NB4 (cell line): ENCODE data around the gene TEAD4.

Experiments
- DNase-seq: peaks from one replicate; pipeline ENCODE4 v3.0.0; 2010; ENCODE audit warnings: low read depth
- H3K4me3 ChIP-seq: one replicate; pipeline ENCODE4 v1.5.1; 2011; ENCODE audit warnings: mild to moderate bottlenecking, low read depth, low read length, moderate library complexity
- MYC ChIP-seq: IDR thresholded peaks from 2 replicates; pipeline ENCODE4 v1.6.1; 2011; ENCODE audit warnings: low read depth, low read length
- POLR2A ChIP-seq: IDR thresholded peaks from 2 replicates; pipeline ENCODE4 v1.6.1; 2011; ENCODE audit warnings: mild to moderate bottlenecking; ENCODE audit not compliant: insufficient read length; ENCODE audit errors: extremely low read depth
- TF ChIP-seq, protein P1 (sequence below): IDR thresholded peaks from 2 replicates; pipeline ENCODE4 v1.6.1; 2011; ENCODE audit warnings: low read depth, low read length
- TF ChIP-seq, protein P2 (sequence below): IDR thresholded peaks from one replicate; pipeline ENCODE4 v1.5.1; 2012; ENCODE audit warnings: low read depth, low read length

The TEAD4 gene

DNA sequence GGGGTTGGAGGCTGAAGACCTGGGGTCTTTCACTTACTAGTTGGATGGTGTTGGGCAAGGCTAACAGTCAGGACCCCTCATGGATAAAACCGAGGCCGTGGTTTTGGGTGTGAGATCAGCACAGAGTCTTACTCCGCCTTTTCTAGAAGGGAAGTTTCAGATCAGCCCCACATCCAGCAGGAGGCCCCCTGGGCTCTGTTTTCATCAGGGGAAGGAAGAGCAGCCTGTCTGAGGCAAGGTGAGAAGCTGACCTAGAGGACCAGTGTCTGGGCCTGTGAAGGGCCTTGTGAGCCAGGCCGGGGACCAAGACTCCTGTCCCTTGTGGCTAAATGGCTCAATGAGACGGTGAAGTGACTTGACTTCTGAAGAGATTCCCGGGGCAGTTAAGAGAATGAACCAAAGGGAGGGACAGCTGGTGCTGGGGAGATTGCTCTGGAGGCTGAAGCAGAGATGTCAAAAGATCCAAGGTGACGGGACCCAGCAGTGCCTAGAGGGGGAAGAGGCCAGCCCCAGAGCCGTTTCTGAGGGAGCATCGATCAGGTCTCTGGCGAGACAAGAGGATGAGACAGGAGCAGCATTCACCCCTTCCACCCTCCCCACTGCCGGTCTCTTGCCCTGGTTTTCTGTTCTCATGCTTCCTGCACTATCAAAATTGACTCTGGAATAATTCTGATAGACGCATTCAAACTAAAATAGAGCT, 77.9 kb downstream of the TEAD4 start:
- DNase-seq, result no peak
- TF ChIP-seq, protein P1, sequence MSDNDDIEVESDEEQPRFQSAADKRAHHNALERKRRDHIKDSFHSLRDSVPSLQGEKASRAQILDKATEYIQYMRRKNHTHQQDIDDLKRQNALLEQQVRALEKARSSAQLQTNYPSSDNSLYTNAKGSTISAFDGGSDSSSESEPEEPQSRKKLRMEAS, result no peak
- TF ChIP-seq POLR2A (no peak), MYC (no peak)
- TF ChIP-seq, protein P2, sequence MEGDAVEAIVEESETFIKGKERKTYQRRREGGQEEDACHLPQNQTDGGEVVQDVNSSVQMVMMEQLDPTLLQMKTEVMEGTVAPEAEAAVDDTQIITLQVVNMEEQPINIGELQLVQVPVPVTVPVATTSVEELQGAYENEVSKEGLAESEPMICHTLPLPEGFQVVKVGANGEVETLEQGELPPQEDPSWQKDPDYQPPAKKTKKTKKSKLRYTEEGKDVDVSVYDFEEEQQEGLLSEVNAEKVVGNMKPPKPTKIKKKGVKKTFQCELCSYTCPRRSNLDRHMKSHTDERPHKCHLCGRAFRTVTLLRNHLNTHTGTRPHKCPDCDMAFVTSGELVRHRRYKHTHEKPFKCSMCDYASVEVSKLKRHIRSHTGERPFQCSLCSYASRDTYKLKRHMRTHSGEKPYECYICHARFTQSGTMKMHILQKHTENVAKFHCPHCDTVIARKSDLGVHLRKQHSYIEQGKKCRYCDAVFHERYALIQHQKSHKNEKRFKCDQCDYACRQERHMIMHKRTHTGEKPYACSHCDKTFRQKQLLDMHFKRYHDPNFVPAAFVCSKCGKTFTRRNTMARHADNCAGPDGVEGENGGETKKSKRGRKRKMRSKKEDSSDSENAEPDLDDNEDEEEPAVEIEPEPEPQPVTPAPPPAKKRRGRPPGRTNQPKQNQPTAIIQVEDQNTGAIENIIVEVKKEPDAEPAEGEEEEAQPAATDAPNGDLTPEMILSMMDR, result no peak
- H3K4me3 ChIP-seq, result no peak overlapping the region

DNA sequence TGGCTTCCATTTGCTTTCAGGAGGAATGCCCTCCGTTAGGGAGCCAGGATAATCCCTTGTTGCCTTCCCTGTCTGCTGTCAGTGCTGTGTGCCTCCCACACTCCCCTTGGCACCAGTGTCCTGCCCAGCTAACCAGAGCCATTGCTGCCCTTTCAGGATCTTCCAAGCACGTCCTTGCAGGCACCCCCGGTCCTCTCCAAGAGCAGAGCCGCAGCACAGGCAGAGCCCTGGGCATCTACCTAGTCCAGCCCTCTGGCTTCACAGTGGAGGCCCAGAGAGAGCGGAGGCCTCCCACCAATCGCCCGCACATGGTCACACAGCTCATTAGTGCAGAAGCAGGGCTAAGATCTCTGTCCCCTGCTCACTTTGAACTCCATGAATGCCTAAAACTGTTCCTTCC, 79.0 kb downstream of the TEAD4 start:
- no peak overlapping the region for H3K4me3 ChIP-seq
- TF ChIP-seq POLR2A, result no peak
- TF ChIP-seq, protein P1, result no peak
- TF ChIP-seq, protein P2, result no peak
- no peak for DNase-seq

DNA sequence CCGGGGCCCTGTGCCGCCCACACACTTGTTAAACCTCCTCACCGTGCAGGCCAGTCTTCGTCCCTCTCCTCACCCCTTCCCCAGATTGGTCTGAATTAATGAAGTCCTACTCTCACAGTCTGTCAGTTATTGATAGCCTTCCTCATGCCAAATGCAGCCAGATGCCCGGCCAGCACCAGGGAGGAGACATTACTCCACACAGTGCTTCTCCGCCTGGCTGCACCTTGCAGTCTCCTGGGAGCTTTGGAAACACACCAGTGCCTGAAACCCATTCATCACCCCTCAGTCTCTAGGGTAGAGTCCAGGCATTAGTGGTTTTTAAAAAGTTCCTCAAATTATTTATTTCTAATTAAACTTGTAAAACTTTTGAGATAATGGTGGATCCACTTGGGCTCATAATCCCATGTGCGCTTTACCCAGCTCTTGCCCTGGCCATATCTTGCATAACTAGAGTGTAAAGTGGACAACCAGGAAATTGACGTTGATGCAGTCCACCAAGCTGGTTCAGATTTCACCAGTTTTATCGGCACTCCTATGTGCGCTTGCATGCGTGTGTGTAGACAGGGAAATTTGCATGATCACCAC, 79.8 kb downstream of the TEAD4 start:
- no peak for DNase-seq
- TF ChIP-seq, protein P1, result no peak
- TF ChIP-seq MYC, result no peak
- no peak for TF ChIP-seq POLR2A
- TF ChIP-seq, protein P2, result no peak
- no peak overlapping the region for H3K4me3 ChIP-seq

DNA sequence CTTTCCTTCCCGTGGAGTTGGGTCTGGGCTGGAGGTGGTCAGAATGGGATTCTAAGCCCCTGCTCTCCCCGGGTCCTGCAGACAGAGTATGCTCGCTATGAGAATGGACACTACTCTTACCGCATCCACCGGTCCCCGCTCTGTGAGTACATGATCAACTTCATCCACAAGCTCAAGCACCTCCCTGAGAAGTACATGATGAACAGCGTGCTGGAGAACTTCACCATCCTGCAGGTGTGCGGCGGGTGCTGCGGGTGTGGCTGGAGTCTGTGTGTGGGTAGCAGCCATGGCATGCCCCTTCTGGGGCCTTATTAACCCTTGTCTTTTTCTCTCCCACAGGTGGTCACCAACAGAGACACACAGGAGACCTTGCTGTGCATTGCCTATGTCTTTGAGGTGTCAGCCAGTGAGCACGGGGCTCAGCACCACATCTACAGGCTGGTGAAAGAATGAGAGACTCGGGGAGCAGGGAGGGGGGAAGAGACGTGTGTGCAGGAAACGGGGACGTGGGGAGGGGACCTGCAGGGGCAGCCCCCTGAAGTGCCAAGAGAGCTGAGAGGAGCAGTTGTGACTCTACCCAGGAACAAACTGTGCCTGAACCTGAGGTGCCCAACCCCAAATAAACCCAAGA, 80.9 kb downstream of the TEAD4 start:
- TF ChIP-seq, protein P2, result no peak
- TF ChIP-seq MYC (no peak), POLR2A (no peak)
- TF ChIP-seq, protein P1, result no peak
- H3K4me3 ChIP-seq, result no peak overlapping the region
- DNase-seq, result no peak

DNA sequence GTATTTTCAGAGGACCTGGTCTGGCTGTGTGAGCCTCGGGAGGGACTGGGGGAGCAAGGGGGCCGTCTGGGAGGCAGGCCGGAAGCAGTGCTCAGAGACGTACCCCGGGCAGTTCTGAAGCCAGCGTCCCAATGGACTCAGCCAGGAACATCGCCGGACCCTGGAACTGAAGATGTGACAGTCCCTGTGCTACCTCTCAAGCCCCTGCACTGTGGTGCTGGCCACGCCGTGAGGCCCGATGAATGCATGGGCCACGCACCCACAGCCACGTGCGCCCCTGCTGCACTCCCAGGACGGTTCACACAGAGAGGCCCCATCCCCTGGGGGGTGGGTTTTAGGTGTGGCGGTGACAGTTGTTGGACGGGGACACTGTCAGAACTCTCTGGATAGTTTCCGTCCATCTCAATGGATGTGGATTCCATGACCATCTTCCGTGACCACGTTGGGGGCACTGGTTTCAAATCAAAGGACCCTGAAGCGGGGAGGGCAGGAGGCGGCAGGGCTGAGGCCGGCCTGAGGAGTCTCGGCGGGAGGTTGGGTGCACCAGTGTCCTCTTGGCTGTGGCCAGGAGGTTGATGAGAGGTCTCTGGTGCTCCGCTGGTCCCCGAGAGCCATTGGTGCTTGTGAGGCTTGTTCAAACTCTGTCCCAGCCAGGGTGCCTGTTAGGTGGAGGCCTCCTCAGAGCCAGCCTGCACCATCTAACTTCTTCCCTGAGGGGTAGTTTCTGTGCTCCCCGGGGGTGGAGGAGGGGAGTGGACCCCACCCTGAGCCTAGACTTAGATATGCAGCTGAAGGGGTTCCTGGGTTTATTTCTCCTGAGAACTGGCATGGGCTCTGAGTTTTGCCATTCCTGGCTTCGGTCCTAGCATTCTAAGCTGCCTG, 81.7 kb downstream of the TEAD4 start:
- TF ChIP-seq, protein P2, result no peak
- TF ChIP-seq MYC, result no peak
- TF ChIP-seq POLR2A, result no peak
- TF ChIP-seq, protein P1, result no peak

More for the DNA sequence above, 81.7 kb downstream of the TEAD4 start:
- no peak for DNase-seq
- no peak overlapping the region for H3K4me3 ChIP-seq
